Endometrial microvascular endothelial cells (primary cell): ENCODE data around the gene FRMD4A. TPM values are rescaled to one million over a fixed set of nuclear protein-coding genes. Genes with fewer than 3 reads are reported as not detected.
"Not testable (repeated sequence)": the region's sequence is repeated elsewhere in the genome, so short reads cannot be mapped to it uniquely, and the experiment has no call there.

ENCODE experiments used
- in situ Hi-C: cut with HindIII; loops from 2 replicates; pipeline ENCODE4 v1.10.0; 2017; ENCODE audit warnings: low sequenced_read_pairs, low pct_unique_long_range_greater_than_20kb; ENCODE audit errors: inconsistent ontology term
- total RNA-seq: library from RNA; depleted of rRNA; stranded (reverse); fragments of >200 nt; gene quantifications from one replicate; pipeline ENCODE4 v1.2.3, GENCODE V29; 2015; ENCODE audit errors: inconsistent ontology term

FRMD4A gene
- total RNA-seq, 1 donor from 2014 or later = 62.2 TPM

GRCh38 chr10:14050598-14050997 lies 280.1 kb downstream of the FRMD4A start:
- in situ Hi-C loops = no loop called here

- in situ Hi-C loops = no loop called here
Observed at GRCh38 chr10:14048930-14049613, 281.7 kb downstream of the FRMD4A start.

- in situ Hi-C loops = no loop called here
Observed at GRCh38 chr10:14047431-14047830, 283.3 kb downstream of the FRMD4A start.

GRCh38 chr10:14042051-14042450 lies 288.7 kb downstream of the FRMD4A start:
- in situ Hi-C loops = not testable (repeated sequence)

- in situ Hi-C loops = no loop called here
Observed at GRCh38 chr10:14040787-14041631, 289.7 kb downstream of the FRMD4A start.

GRCh38 chr10:14039968-14040668 lies 290.6 kb downstream of the FRMD4A start:
- in situ Hi-C loops = no loop called here

GRCh38 chr10:14036233-14036632 lies 294.5 kb downstream of the FRMD4A start:
- in situ Hi-C loops = no loop called here

- in situ Hi-C loops = no loop called here
Observed at GRCh38 chr10:14035506-14035905, 295.2 kb downstream of the FRMD4A start.

- in situ Hi-C loops = no loop called here
Observed at GRCh38 chr10:14032406-14032998, 298.2 kb downstream of the FRMD4A start.

GRCh38 chr10:14026325-14026724 lies 304.4 kb downstream of the FRMD4A start:
- in situ Hi-C loops = no loop called here

- in situ Hi-C loops = no loop called here
Observed at GRCh38 chr10:14025283-14026189, 305.2 kb downstream of the FRMD4A start.

GRCh38 chr10:14024329-14025202 lies 306.2 kb downstream of the FRMD4A start:
- in situ Hi-C loops = no loop called here

- in situ Hi-C loops = no loop called here
Observed at GRCh38 chr10:14023673-14024328, 306.9 kb downstream of the FRMD4A start.

- in situ Hi-C loops = no loop called here
Observed at GRCh38 chr10:14022954-14023672, 307.6 kb downstream of the FRMD4A start.

- in situ Hi-C loops = no loop called here
Observed at GRCh38 chr10:14022052-14022451, 308.7 kb downstream of the FRMD4A start.

- in situ Hi-C loops = no loop called here
Observed at GRCh38 chr10:14020037-14020664, 310.6 kb downstream of the FRMD4A start.
